Activated T-cell treated with anti-CD3 and anti-CD28 coated beads for 1 hour (primary cell): ENCODE measurements around the gene GRIN2A.

Experiments used
- DNase-seq: peaks from one replicate; pipeline ENCODE4 v3.0.0-alpha.2; 2020; ENCODE audit warnings: low read depth

GRIN2A gene

DNA sequence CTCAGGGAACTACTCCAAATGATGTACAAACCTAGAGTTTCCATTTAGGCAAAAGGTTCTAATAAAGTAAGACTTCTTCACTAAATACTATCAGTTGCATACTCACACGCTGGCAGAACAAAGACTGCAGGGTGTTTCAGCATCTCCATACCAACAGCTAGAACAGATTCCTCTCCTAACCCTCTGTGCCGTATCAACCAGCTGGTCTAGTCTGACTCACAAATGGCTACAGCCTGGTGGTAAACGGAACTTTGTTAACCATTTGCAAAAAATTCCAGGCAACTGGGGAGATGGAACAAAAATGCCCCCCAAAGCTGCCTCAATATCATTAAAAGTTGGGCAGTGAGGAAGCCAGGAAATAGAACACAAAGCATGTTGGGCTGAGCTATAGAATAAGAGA, 217.1 kb downstream of the GRIN2A start:
- DNase-seq = no peak

GRCh38 chr16:9964426-9964825, 217.8 kb downstream of the GRIN2A start:
- no peak for DNase-seq

- DNase-seq = no peak
These were observed 224.8 kb downstream of the GRIN2A start for GRCh38 chr16:9957433-9957832.

DNA sequence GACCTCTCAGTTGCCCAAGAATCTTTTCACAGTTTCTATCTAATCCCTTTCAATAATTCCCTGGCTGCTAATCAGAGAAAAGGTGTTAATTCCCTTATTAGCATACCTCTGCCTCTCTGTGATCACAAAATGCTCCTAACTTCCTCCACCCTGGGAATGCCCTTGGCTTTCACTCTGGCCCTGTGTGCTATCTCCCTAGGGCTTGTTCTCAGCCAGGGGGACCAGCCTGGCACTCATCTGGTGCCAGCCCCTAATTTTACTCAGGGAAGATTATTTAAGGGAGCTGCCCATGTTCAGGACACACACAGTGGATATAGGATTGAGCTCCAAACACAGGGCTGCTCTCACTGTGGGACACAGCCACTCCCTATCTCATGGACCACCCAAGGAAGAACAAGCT, 225.2 kb downstream of the GRIN2A start:
- no peak for DNase-seq

GRCh38 chr16:9955677-9956076, 226.6 kb downstream of the GRIN2A start:
- DNase-seq = no peak

- DNase-seq = no peak
These were observed 228.2 kb downstream of the GRIN2A start for GRCh38 chr16:9953908-9954570.

DNA sequence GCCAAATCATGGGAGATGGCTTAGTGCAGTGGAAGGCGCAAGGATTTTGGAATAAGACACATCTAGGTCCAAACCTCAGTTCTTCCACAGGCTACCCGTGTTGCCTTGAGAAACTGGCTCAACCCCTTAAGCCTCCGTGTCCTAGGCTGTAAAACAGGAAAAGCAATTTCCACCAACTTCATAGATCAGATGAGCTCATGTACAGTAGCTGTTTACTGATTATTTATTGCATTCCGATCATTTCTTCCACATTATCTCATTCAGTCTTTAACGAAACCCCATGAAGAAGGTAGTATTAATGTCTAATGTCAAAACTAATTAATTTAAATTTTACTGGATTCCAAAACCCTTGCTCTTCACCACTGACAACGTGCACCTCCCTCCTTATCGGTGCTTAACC, 231.6 kb downstream of the GRIN2A start:
- DNase-seq = no peak

DNA sequence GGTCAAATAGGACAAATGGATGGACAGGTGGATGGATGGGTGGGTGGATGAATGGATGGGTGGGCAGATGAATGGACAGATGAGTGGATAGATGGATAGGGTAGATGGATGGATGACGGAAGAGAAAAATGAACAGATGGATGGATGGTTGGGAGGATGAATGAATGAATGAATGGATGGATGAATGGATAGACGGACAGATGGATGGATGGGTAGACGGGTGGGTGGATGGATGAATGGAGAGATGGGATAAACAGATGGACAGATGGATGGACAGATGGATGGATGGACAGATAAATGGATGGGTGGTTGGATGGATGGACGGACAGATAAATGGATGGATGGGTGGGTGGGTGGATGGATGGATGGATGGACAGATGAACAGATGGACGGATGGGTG, 232.8 kb downstream of the GRIN2A start:
- no peak for DNase-seq

DNA sequence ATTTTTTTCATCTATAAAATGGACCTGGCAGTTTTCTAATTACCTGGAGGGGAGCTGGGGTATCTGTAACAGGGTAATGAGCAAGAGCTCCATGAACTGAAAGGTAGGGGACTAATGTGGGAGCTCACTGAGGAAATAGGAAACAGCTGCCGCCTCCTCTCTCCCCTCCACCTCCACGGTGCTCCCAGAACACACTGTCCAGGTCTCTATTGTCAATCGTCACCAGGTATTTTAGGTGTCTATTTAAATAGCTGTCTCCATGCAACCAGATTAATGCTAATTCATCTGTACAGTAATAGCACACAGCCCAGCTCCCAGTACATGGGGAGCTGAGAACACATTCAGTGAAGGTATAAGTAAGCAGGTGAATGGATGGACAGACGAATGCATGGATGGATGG, 233.3 kb downstream of the GRIN2A start:
- no peak for DNase-seq

DNA sequence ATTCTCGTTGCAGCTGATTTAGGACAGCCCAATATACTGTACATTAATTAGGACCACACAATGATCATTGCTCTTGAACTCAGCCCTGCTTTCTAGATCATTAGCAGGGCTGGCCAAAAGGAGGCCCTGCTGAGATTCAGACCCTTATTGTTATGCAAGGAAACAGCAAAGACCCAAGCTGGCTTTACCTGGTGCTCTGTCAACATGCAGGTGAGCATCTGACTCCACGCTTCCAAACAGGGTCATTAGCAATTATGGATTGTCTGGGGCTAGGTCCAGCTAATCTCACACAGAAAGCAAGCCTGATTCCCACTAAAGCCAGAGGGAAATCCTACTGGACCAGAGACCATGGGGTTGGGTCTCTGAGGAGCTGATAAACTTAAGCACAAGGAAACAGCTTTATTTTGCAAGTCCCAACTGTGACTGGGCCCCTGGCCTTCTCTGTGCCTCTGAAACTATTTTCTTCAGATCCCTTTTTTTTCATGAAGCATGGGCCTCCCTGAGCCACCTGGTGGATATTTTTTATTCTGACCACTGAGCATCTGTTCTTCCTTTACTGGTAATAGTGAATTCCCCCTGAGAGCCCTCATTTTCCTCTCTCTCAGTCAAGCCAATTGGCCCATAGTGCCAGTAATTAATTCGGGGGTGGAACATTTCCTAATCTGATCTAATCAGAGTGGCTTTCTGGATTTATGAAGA, 236.1 kb downstream of the GRIN2A start:
- DNase-seq = no peak

GRCh38 chr16:9943121-9943520, 239.1 kb downstream of the GRIN2A start:
- no peak for DNase-seq

DNA sequence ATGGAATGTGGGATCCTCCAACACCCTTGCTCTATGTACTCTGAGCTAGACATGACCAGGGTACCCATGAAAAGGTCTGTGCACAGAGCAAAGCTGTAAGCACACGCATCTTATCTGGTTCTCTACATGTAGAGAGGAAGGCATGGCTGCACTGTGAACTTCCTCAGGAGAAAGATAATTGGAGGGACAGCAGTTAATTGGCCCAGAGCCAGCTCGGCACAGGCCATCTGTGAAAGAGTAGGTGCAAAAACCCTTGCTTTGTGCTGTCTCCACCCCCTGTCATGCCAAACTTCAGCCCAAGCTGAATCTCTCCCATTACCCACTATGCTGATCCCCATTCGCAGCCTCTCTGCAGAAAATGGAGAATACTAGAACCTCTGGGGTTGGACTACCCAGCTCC, 241.0 kb downstream of the GRIN2A start:
- DNase-seq = no peak

- DNase-seq = no peak
These were observed 247.3 kb downstream of the GRIN2A start for GRCh38 chr16:9934723-9935508.

DNA sequence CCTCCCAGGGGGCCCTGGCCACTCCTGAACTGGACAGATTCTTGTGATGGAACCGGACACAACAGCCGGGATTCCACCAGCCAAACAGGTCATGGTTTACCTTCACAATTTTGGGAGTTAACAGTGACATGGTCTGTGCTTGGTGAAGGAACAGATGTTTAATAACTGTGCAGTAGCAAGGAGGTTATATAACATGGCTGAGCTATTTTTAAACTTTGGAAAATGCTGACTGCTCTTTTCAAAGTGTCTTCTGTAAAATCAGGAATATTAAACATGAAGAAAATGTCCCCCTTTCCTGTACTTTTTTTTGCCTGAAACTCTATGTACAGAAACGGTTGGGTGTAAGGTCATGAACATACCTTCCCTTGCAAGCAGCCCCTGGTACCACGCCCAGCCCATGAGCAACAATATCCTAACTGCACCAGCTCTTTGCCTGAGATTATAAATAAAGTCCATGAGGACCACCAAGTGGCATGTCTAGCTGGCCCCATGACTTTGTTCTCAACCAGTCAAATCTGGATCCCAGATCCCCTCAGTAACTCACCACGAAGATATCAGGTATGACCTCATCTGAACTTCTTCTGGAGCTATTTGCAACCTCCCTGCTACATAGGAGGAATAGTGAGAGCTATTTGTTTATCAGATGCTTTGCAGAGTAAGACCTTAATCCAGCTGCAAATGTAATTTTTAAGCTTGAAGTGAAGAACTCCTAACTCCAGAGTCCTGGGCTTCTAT, 249.1 kb downstream of the GRIN2A start:
- DNase-seq = no peak

DNA sequence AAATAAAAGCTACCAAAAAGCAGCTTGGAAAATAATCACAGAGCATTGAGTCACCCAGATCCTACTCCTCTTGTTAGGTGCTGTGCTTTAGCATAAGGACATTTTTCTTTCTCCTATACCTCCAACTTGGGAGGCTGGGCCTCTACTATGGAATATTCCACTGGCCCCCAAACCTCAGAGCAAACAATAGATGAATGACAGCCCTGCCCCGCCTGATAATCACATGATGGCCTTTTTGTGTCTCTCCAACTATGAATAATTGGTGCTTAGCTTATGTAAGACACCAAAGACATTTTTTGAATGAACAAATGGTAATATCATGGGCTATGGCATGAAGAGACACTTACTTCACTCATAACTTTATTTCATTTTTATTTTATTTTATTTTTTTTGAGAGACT, 250.2 kb downstream of the GRIN2A start:
- no peak for DNase-seq

DNA sequence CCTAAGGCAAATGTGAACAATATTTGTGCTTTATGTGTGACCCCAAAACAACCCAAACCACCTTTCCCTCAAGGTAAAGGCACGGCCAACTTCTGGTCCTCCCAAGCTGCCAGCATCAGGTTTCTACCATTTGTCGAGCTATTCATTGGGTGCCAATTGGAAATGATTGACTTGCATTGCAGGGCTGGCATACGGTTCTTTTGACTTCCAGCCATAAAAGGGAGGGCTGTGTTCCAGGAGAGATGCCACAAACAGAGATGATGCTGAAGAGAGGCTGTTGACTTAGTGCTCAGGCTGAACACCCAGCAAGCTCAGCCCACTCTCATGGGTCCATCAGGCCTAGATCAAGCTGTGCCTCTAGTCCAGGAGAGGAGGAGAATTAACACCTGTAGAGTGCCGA, 252.4 kb downstream of the GRIN2A start:
- no peak for DNase-seq

- no peak for DNase-seq
These were observed 252.9 kb downstream of the GRIN2A start for GRCh38 chr16:9929313-9929712.

- no peak for DNase-seq
These were observed 259.8 kb downstream of the GRIN2A start for GRCh38 chr16:9922441-9922840.

DNA sequence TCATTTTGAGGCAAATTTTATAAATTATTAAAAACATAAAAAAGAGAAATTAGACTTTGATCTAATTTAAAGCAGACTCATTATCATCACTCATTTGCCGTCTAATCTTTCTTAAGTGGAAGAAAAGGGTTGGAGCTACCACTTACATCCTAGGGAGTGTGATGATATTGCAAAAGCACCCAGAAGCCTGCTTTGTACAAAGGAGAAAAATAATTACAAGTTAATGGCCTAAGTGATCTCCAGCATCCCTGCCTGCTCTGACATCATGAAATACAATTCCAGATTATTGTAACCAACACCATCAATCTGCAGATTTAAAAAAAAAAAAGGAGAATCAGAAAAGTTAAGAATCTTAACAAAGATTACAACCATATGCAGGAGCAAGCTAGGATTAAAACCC, 260.2 kb downstream of the GRIN2A start:
- no peak for DNase-seq

DNA sequence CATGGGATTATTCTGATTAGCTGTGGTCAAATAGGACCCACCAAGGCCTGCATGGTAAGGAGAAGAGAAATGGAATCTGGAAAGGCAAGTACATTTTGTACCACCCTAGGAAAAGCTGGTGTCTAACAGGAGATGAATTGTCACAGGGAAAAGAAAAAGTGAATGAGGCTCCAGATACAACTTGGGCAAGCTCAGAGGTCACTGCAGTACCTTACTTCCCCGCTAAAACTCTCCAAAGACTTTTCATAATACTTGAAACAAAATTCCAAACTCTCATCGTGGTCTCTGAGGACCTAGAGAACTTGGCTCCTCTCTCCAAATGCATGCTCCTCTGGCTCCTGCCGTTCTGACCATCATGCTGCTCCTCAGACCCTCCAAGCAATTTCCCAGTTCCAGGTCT, 262.8 kb downstream of the GRIN2A start:
- no peak for DNase-seq

- DNase-seq = no peak
These were observed 264.5 kb downstream of the GRIN2A start for GRCh38 chr16:9917691-9918090.

DNA sequence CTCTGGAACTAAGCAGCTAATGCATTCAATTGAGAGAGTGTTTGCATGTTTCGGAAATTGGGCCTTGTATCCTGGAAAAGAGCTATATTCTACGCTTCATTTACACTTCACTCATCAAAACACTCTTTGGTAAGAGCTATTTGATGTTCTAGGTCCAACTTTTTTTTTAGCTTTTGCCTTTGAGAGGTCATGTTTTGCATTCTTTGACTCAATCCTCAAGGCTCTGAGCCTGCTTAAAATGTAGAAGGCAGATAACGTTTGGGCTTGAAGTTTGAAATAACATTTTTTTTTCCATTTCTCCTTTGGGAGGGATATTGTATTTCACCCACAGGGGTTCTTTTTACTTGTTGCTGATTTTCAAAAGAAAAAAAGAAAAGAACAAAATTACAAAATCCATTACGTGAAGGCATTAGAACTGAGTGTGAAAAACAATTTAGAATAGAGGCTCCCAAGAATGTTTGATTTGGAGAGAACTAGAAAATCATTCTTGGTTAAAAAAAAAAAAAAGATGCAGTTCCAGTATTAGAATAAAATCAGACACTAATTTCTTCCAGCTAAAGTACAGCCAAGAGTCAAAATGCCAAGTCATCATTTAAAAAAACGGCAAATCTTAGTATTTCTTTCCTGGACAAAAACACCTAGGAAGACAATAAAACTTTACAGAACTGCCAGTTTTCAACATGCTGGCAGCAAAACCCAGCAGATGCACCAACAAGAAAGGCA, 268.5 kb downstream of the GRIN2A start:
- DNase-seq = no peak
